ENCODE results near the gene DBP. TPM values are rescaled to one million over a fixed set of nuclear protein-coding genes. Genes with fewer than 3 reads are reported as not detected.

DBP gene
- total RNA-seq, 1 donor from 2014 or later: 4.3 TPM

- Mint-ChIP-seq H3K36me3 (ENCODE audit: low read depth, unreplicated experiment) (peaks cover 5% of the 10 kb centered on the region), H3K27ac (ENCODE audit: unreplicated experiment) (no peak within 1 kb of the TSS), H3K4me1 (ENCODE audit: unreplicated experiment) (peaks cover 4% of the 10 kb centered on the region), H3K4me3 (ENCODE audit: unreplicated experiment) (no peak within 1 kb of the TSS), H3K9me3 (ENCODE audit: unreplicated experiment) (no peaks in the 10 kb centered on the region), H3K27me3 (ENCODE audit: unreplicated experiment) (peaks cover 14% of the 10 kb centered on the region)
- TF ChIP-seq CTCF (IDR thresholded peaks at IDR 0.05; ENCODE audit: unreplicated experiment): no peak
- no peak for DNase-seq (ENCODE audit: low spot score)
Measured at GRCh38 chr19:48672994-48673393, 35.8 kb upstream of the DBP start, which contains the start of gene NTN5. TSS of gene NTN5 (minus strand) at chr19:48673017. CDS start at chr19:48670986, 2,031 bp downstream.

- H3K9me3 Mint-ChIP-seq (ENCODE audit: unreplicated experiment): no peaks in the 10 kb centered on the region
- H3K4me3 Mint-ChIP-seq (ENCODE audit: unreplicated experiment): no peak overlapping the region
- DNase-seq (ENCODE audit: low spot score): no peak
- peaks cover 5% of the 10 kb centered on the region for H3K36me3 Mint-ChIP-seq (ENCODE audit: low read depth, unreplicated experiment)
- peaks cover 14% of the 10 kb centered on the region for H3K27me3 Mint-ChIP-seq (ENCODE audit: unreplicated experiment)
- no peak for TF ChIP-seq CTCF (IDR thresholded peaks at IDR 0.05; ENCODE audit: unreplicated experiment)
- no peak overlapping the region for H3K27ac Mint-ChIP-seq (ENCODE audit: unreplicated experiment)
- H3K4me1 Mint-ChIP-seq (ENCODE audit: unreplicated experiment): peaks cover 4% of the 10 kb centered on the region
Measured at GRCh38 chr19:48671446-48671995, 34.3 kb upstream of the DBP start.

- no peak for DNase-seq (ENCODE audit: low spot score)
- Mint-ChIP-seq H3K9me3 (ENCODE audit: unreplicated experiment) (no peaks in the 10 kb centered on the region), H3K4me3 (ENCODE audit: unreplicated experiment) (no peak overlapping the region), H3K4me1 (ENCODE audit: unreplicated experiment) (peaks cover 4% of the 10 kb centered on the region), H3K36me3 (ENCODE audit: low read depth, unreplicated experiment) (peaks cover 5% of the 10 kb centered on the region), H3K27me3 (ENCODE audit: unreplicated experiment) (peaks cover 14% of the 10 kb centered on the region), H3K27ac (ENCODE audit: unreplicated experiment) (no peak overlapping the region)
- TF ChIP-seq CTCF (IDR thresholded peaks at IDR 0.05; ENCODE audit: unreplicated experiment): no peak
Measured at GRCh38 chr19:48670699-48671445, 33.7 kb upstream of the DBP start.

- Mint-ChIP-seq H3K4me3 (ENCODE audit: unreplicated experiment) (peak overlapping the region; percentile 74), H3K9me3 (ENCODE audit: unreplicated experiment) (no peaks in the 10 kb centered on the region), H3K36me3 (ENCODE audit: low read depth, unreplicated experiment) (peaks cover 5% of the 10 kb centered on the region), H3K27ac (ENCODE audit: unreplicated experiment) (no peak overlapping the region), H3K27me3 (ENCODE audit: unreplicated experiment) (peaks cover 16% of the 10 kb centered on the region), H3K4me1 (ENCODE audit: unreplicated experiment) (peaks cover 4% of the 10 kb centered on the region)
- no peak for TF ChIP-seq CTCF (IDR thresholded peaks at IDR 0.05; ENCODE audit: unreplicated experiment)
- no peak for DNase-seq (ENCODE audit: low spot score)
Measured at GRCh38 chr19:48669903-48670668, 32.9 kb upstream of the DBP start.
